GM18508 (cell line): ENCODE results near the gene VPS13A.
"Not testable (repeated sequence)": the region's sequence is repeated elsewhere in the genome, so short reads cannot be mapped to it uniquely, and the experiment has no call there.

Experiments used
- ATAC-seq: cut with Tn5 transposase; IDR thresholded peaks from one replicate; pipeline ENCODE4 v1.9.1; 2021; ENCODE audit warnings: moderate number of reproducible peaks; ENCODE audit not compliant: insufficient read depth, unreplicated experiment

The VPS13A gene

GRCh38 chr9:77291714-77292113 lies 114.4 kb downstream of the VPS13A start:
- ATAC-seq = no peak

GRCh38 chr9:77293949-77294348 lies 116.6 kb downstream of the VPS13A start:
- no peak for ATAC-seq

GRCh38 chr9:77304543-77304942 lies 127.2 kb downstream of the VPS13A start:
- ATAC-seq = no peak

GRCh38 chr9:77305622-77306400 lies 128.5 kb downstream of the VPS13A start:
- ATAC-seq = no peak

- no peak for ATAC-seq
Observed at GRCh38 chr9:77307166-77307565, 129.8 kb downstream of the VPS13A start.

- ATAC-seq = no peak
Observed at GRCh38 chr9:77316058-77316457, 138.7 kb downstream of the VPS13A start.

GRCh38 chr9:77325058-77325457 lies 147.7 kb downstream of the VPS13A start:
- ATAC-seq = no peak

GRCh38 chr9:77328102-77328501 lies 150.8 kb downstream of the VPS13A start:
- no peak for ATAC-seq

GRCh38 chr9:77370064-77370463 lies 192.7 kb downstream of the VPS13A start:
- ATAC-seq = no peak

GRCh38 chr9:77374266-77374665 lies 196.9 kb downstream of the VPS13A start:
- no peak for ATAC-seq

GRCh38 chr9:77375956-77376532 lies 198.7 kb downstream of the VPS13A start:
- no peak for ATAC-seq

- ATAC-seq = no peak
Observed at GRCh38 chr9:77384406-77384805, 207.1 kb downstream of the VPS13A start.

GRCh38 chr9:77386187-77386586 lies 208.9 kb downstream of the VPS13A start:
- no peak for ATAC-seq

- ATAC-seq = no peak
Observed at GRCh38 chr9:77391834-77392233, 214.5 kb downstream of the VPS13A start.

GRCh38 chr9:77392328-77392727 lies 215.0 kb downstream of the VPS13A start:
- no peak for ATAC-seq

- not testable (repeated sequence) for ATAC-seq
Observed at GRCh38 chr9:77398581-77398980, 221.2 kb downstream of the VPS13A start.

GRCh38 chr9:77399964-77400363 lies 222.6 kb downstream of the VPS13A start:
- ATAC-seq = no peak

- ATAC-seq = no peak
Observed at GRCh38 chr9:77402286-77402685, 225.0 kb downstream of the VPS13A start.

- no peak for ATAC-seq
Observed at GRCh38 chr9:77403239-77403638, 225.9 kb downstream of the VPS13A start.

GRCh38 chr9:77408521-77408920 lies 231.2 kb downstream of the VPS13A start:
- ATAC-seq = not testable (repeated sequence)

- ATAC-seq = no peak
Observed at GRCh38 chr9:77417566-77417965, 240.2 kb downstream of the VPS13A start.

- no peak for ATAC-seq
Observed at GRCh38 chr9:77418226-77418625, 240.9 kb downstream of the VPS13A start.
